Esophagus squamous epithelium (tissue), 5 donors: ENCODE measurements around the gene CAMKMT. TPM values are rescaled to one million over a fixed set of nuclear protein-coding genes. Genes with fewer than 3 reads are reported as not detected.

Source experiments
- DNase-seq: peaks from one replicate; lab custom pipeline; 2025; lab: John Stamatoyannopoulos, UW
- H3K27ac ChIP-seq, 4 donors: fragments of 200-600 bp; sonication (generic); one replicate each; pipeline ENCODE4 v1.5.1; 2016 to 2019; ENCODE audit warnings: mild to moderate bottlenecking in 1 of 4
- H3K27me3 ChIP-seq, 4 donors: fragments of 200-600 bp; sonication (generic); 1 replicate in 3 of 4; 2 replicates in 1 of 4; pipeline versions ENCODE4 v1.5.1 to v1.6.0; 2017 to 2021; ENCODE audit warnings: antibody characterized with exemption in 1 of 4
- H3K36me3 ChIP-seq, 3 donors: fragments of 200-600 bp; sonication (generic); one replicate each; pipeline ENCODE4 v1.5.1; 2016 to 2019
- H3K4me1 ChIP-seq, 3 donors: fragments of 200-600 bp; sonication (generic); one replicate each; pipeline ENCODE4 v1.5.1; 2017 to 2019
- H3K4me3 ChIP-seq, 4 donors: fragments of 200-600 bp; sonication (generic); 1 replicate in 3 of 4; 2 replicates in 1 of 4; pipeline ENCODE4 v1.5.1; 2016 to 2019; ENCODE audit warnings: mild to moderate bottlenecking in 2 of 4, moderate library complexity in 1 of 4
- H3K9me3 ChIP-seq, 3 donors: fragments of 200-600 bp; sonication (generic); one replicate each; pipeline ENCODE4 v1.5.1; 2016 to 2019
- POLR2A ChIP-seq, 4 donors: fragments of 450-650 bp; IDR thresholded peaks; one replicate each; pipeline ENCODE4 v1.6.1; 2017; ENCODE audit warnings: antibody characterized with exemption in 4 of 4, mild to moderate bottlenecking in 4 of 4, moderate library complexity in 3 of 4
- WGBS, 2 donors: methylation state at CpG; one replicate each; pipeline ENCODE4 v1.1.5; 2018; 5-methylcytosine and 5-hydroxymethylcytosine counted together
- intact Hi-C: fragments of 100-400 bp; cut with DNase I; formaldehyde crosslinking; loops from one replicate; pipeline ENCODE4 v1.15.0; 2022
- total RNA-seq, 4 donors: library from RNA; depleted of rRNA; stranded (reverse); fragments of >200 nt; gene quantifications; one replicate each; pipeline ENCODE4 v1.1.0, GENCODE V29; 2016
- TF ChIP-seq, protein P1 (sequence below), 6 experiments: fragments of 450-650 bp in 4 of 6; fragments of 200-600 bp in 2 of 6; sonication (generic) in 2 of 6; IDR thresholded peaks; one replicate each; pipeline ENCODE4 v1.5.1; 2016 to 2019; ENCODE audit warnings: antibody characterized with exemption in 6 of 6, mild to moderate bottlenecking in 4 of 6, moderate library complexity in 4 of 6
- donor health status: DM: yes; HTN: yes; CAD: no.

CAMKMT gene
- total RNA-seq, 4 donors from 2014 or later, result 5.7 to 14.4 (median 10.6) TPM

DNA sequence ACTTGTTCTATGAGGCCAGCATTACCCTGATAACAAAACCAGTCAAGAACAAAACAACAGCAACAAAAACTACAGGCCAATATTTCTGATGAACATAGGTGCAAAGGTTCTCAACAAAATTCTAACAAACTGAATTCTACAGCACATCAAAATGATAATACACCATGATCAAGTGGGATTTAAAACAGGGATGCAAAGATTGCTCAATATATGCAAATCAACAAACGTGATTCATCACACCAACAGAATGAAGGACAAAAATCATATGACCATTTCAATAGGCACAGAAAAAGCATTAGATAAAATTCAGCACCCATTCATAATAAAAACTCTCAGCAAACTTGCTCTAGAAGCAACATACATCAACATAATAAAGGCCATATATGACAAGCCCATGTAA is 173.6 kb downstream of the CAMKMT start:
- H3K27me3 ChIP-seq, result no peaks in the 10 kb centered on the region
- no peak overlapping the region for H3K27ac ChIP-seq
- no peak overlapping the region for H3K4me3 ChIP-seq
- intact Hi-C loops, result no loop called here
- no peak for DNase-seq
- H3K4me1 ChIP-seq, result no peaks in the 10 kb centered on the region
- 28 to 53% methylated on average over 1 of the region's 1 CpG for WGBS, 2 donors
- no peaks in the 10 kb centered on the region for H3K9me3 ChIP-seq
- H3K36me3 ChIP-seq, result no peaks in the 10 kb centered on the region
- TF ChIP-seq, protein P1, sequence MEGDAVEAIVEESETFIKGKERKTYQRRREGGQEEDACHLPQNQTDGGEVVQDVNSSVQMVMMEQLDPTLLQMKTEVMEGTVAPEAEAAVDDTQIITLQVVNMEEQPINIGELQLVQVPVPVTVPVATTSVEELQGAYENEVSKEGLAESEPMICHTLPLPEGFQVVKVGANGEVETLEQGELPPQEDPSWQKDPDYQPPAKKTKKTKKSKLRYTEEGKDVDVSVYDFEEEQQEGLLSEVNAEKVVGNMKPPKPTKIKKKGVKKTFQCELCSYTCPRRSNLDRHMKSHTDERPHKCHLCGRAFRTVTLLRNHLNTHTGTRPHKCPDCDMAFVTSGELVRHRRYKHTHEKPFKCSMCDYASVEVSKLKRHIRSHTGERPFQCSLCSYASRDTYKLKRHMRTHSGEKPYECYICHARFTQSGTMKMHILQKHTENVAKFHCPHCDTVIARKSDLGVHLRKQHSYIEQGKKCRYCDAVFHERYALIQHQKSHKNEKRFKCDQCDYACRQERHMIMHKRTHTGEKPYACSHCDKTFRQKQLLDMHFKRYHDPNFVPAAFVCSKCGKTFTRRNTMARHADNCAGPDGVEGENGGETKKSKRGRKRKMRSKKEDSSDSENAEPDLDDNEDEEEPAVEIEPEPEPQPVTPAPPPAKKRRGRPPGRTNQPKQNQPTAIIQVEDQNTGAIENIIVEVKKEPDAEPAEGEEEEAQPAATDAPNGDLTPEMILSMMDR (IDR thresholded peaks at IDR 0.05), result no peak
- no peak for TF ChIP-seq POLR2A (IDR thresholded peaks at IDR 0.05)

DNA sequence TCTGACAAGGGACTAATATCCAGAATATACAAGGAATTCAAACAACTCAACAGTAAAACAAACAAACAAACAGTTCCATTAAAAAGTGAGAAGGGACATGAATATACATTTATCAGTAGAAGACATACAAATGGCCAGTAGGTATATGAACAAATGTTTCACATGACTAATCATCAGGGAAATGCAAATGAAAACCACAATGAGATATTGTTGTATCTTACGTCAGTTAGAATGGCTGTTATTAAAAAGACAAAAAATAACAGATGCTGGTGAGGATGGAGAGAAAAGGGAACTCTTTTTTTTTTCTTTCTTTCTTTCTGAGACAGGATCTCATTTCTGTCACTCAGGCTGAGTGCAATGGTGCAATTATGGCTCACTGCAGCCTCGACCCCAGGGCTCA is 175.5 kb downstream of the CAMKMT start:
- intact Hi-C loops, result no loop called here

DNA sequence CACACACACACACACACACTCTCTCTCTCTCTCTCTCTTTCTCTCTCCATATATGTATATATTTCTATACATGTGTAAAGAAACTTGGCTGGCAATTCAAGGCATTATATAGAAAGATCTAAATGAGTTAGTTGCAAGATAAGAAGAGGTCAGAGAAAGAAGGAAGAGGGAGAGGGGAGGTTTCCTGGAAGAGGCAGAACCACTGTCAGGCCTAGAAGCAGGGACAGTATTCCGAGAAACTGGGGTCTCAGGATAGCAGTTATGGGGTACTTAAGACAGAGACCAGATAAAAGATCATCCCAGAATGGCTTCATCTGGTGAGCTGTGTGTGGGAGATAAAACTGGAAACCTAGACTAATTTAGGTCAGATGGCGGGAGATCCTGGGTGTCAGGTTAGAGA is 180.8 kb downstream of the CAMKMT start:
- WGBS, 2 donors, result 65 to 66% methylated on average over 2 of the region's 2 CpGs
- Histone ChIP-seq H3K27ac (no peak overlapping the region), H3K4me3 (no peak overlapping the region), H3K27me3 (no peaks in the 10 kb centered on the region), H3K9me3 (no peaks in the 10 kb centered on the region), H3K36me3 (no peaks in the 10 kb centered on the region), H3K4me1 (peaks cover 0 to 8% (median 0%) of the 10 kb centered on the region in 3 donors)
- no peak for TF ChIP-seq POLR2A (IDR thresholded peaks at IDR 0.05)
- TF ChIP-seq, protein P1 (IDR thresholded peaks at IDR 0.05), result no peak
- intact Hi-C loops, result no loop called here
- no peak for DNase-seq

More for the DNA sequence above, 175.5 kb downstream of the CAMKMT start:
- TF ChIP-seq POLR2A (IDR thresholded peaks at IDR 0.05), result no peak
- TF ChIP-seq, protein P1 (IDR thresholded peaks at IDR 0.05), result no peak
- H3K9me3 ChIP-seq, result no peaks in the 10 kb centered on the region
- H3K4me3 ChIP-seq, result no peak overlapping the region
- WGBS, 2 donors, result 57 to 83% methylated on average over 2 of the region's 2 CpGs
- no peaks in the 10 kb centered on the region for H3K4me1 ChIP-seq
- DNase-seq, result no peak
- H3K27me3 ChIP-seq, result no peaks in the 10 kb centered on the region
- H3K36me3 ChIP-seq, result no peaks in the 10 kb centered on the region
- H3K27ac ChIP-seq, result no peak overlapping the region

DNA sequence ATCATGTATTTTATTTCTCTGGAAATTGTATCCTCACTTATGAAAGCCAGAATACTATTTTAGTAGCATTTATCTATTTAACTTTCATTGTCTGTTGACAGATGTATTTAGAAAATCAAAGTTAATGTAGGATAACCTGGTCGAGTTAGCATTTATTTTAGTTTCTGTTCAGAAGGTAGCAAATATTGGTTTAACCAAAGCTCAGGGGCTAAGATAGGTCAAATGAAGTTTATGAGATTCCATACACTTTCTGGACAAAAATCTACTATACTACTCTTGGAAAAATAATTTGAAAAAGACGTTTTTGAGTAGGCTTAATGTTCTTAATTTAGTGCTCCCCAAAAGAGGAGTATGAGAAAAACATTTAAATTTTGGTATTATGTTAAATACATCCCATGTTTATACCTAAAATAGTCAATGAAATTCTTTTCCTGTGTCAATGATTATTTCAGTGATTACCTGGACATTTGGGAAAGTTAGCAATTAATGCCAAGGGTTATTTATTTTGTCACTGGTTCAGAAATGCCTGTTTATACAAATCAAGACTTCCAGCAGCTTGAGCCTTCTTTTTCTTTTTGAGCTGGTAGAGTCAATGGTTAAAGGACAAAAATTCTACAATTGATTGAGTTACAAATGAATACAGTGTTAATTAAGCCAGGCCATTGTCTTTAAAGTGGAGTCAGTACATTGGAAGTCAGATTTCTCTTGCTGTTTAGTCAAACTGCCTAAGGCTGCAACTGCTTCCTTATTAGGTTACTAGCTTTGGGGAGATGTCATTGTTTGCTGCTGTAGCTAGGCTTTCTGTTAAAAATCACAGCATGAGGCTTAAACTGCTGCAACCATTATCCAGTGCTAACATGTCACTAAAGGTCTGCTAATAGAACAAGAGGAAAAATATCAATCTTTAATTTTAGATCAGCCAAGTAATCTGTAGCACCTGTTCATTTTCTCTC is 182.3 kb downstream of the CAMKMT start:
- no peaks in the 10 kb centered on the region for H3K9me3 ChIP-seq
- WGBS, 2 donors, result 62 to 68% methylated on average over 2 of the region's 2 CpGs
- intact Hi-C loops, result no loop called here
- DNase-seq, result no peak
- H3K4me1 ChIP-seq, result peaks cover 0 to 14% (median 0%) of the 10 kb centered on the region in 3 donors
- TF ChIP-seq, protein P1 (IDR thresholded peaks at IDR 0.05), result no peak
- no peak for TF ChIP-seq POLR2A (IDR thresholded peaks at IDR 0.05)
- H3K4me3 ChIP-seq, result no peak overlapping the region
- H3K27ac ChIP-seq, result no peak overlapping the region
- H3K36me3 ChIP-seq, result no peaks in the 10 kb centered on the region
- H3K27me3 ChIP-seq, result no peaks in the 10 kb centered on the region

DNA sequence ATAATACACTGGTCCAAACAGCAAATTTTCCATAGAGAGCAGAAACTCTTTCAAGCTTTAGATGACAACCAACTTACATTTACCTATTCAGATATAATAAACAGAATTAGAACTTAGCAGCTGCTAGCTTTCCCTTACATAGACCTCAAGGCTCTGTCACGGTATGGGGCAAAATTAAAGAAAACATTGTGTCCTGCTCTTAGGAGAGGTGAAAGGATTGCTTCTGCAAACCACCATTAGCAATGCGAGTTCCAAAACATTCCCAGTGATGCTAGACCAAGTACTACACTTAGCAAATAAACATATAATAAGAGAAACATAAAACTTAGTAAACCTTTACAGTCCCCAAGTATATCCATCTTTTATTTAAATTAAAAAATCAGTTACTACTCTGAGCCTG is 183.3 kb downstream of the CAMKMT start:
- peaks cover 0 to 19% (median 0%) of the 10 kb centered on the region in 3 donors for H3K4me1 ChIP-seq
- no peaks in the 10 kb centered on the region for H3K36me3 ChIP-seq
- H3K27me3 ChIP-seq, result no peaks in the 10 kb centered on the region
- DNase-seq, result no peak
- H3K4me3 ChIP-seq, result no peak overlapping the region
- H3K27ac ChIP-seq, result no peak overlapping the region
- TF ChIP-seq, protein P1 (IDR thresholded peaks at IDR 0.05), result no peak
- TF ChIP-seq POLR2A (IDR thresholded peaks at IDR 0.05), result no peak
- 88 to 90% methylated on average over 2 of the region's 2 CpGs for WGBS, 2 donors
- no peaks in the 10 kb centered on the region for H3K9me3 ChIP-seq
- intact Hi-C loops, result no loop called here
